ENCODE data around the gene FNIP2.

DNA sequence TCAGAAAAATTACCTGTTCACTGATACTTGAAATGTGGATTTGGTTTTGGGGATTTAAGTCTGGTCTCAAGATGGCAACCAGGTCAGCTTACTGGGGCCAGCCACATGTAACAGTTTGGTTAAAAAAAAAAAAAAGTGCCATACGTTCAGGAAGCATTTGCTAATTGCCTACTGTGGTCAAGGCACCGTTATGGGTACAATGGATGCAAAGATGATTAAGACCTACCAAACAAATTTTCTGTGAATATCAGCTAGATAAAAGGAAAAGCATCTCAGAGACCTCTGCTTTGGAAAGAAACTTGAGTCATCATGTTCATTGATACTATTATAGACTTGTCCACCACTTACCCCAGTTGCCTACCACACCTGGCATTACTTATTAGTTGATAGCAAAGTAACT is 80.9 kb downstream of the FNIP2 start:
- TF ChIP-seq CTCF (IDR thresholded peaks at IDR 0.05; ENCODE audit: poor library complexity, severe bottlenecking) (no peak), RAD21 (conservative IDR thresholded peaks at IDR 0.05) (no peak), POLR2AphosphoS5 (IDR thresholded peaks at IDR 0.05) (no peak), TAF1 (IDR thresholded peaks at IDR 0.05; ENCODE audit: low read depth) (no peak), EP300 (conservative IDR thresholded peaks at IDR 0.05; ENCODE audit: poor library complexity, severe bottlenecking) (no peak)

Measured in neural cell (in vitro differentiated cells).